Fibroblast of villous mesenchyme (primary cell): Measurements from ENCODE around the gene A2M. TPM values are rescaled to one million over a fixed set of nuclear protein-coding genes. Genes with fewer than 3 reads are reported as not detected.

Experiments used
- DNase-seq: peaks from one replicate; pipeline ENCODE4 v3.0.0-alpha.2; 2010; ENCODE audit warnings: low read depth
- H3K4me3 ChIP-seq: 2 replicates; pipeline ENCODE4 v1.5.1; 2011; ENCODE audit warnings: low read depth, mild to moderate bottlenecking, low read length
- total RNA-seq: library from RNA; depleted of rRNA; stranded (reverse); fragments of >200 nt; gene quantifications from 2 replicates; pipeline ENCODE4 v1.2.3, GENCODE V29; 2012
- TF ChIP-seq, protein P1 (sequence below): IDR thresholded peaks from 2 replicates; pipeline ENCODE4 v1.5.1; 2012; ENCODE audit warnings: low read depth, mild to moderate bottlenecking, low read length; ENCODE audit not compliant: insufficient read depth

A2M gene
- total RNA-seq, 1 donor, result 14.7 TPM

DNA sequence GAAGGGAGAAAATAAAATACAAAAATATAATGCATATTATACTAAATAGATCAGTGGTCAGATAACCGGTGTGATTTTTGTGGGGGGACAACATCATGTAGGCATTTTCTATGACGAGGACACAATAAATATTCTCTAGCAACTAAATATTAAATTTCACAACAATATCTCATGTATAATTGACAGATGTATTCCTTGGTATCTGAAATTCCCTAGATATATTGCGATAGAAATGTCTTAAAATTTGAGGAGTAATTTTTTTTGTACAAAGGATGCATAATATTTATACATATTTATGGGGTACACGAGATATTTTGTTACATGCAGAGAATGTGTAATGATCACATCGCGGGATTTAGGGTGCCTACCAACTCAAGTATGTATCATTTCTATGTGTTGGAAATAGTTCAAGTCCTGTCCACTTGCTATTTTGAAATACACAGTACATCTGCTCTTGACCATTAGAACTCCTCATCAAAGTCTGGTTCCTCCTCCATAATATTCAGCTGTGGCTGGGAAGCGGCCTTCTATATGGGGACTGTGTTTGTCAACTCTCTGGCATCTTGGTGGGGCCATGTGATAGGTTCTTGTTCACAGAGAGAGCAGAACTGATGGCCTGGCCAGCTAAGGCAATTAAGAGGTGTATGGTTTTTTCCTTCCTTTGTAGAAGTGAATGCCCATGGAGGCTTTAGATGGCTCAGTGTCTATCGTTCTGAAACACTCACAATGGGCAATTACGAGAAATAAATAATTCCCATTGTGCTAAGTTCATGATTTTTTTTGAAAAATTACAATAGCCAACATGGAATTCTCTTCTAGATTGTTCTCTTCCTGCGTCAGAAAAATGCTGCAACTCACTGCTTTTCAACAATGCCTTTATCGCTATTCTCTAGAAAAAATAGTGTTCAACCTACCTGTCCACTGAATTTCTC, 8.8 kb downstream of the A2M start:
- no peak overlapping the region for H3K4me3 ChIP-seq
- DNase-seq, result no peak
- TF ChIP-seq, protein P1, sequence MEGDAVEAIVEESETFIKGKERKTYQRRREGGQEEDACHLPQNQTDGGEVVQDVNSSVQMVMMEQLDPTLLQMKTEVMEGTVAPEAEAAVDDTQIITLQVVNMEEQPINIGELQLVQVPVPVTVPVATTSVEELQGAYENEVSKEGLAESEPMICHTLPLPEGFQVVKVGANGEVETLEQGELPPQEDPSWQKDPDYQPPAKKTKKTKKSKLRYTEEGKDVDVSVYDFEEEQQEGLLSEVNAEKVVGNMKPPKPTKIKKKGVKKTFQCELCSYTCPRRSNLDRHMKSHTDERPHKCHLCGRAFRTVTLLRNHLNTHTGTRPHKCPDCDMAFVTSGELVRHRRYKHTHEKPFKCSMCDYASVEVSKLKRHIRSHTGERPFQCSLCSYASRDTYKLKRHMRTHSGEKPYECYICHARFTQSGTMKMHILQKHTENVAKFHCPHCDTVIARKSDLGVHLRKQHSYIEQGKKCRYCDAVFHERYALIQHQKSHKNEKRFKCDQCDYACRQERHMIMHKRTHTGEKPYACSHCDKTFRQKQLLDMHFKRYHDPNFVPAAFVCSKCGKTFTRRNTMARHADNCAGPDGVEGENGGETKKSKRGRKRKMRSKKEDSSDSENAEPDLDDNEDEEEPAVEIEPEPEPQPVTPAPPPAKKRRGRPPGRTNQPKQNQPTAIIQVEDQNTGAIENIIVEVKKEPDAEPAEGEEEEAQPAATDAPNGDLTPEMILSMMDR, result no peak

DNA sequence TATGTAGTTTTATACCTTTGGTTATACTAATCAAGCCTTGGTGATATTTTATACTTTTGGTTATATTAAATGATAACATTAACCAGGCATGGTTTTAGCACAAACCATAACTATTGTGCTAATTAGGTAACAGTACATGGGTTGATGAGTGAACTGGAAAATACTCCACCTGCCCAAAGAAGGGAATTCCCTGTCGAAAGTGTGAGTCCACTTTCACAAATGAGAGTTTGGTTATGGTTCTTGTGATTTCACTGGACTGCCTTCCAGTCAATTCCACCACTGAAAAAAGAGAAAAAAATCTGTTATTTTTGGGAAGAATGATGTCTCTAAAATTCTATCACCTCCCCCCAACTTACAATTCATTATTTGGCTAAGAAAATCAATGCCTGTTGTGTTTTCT, 9.7 kb downstream of the A2M start:
- H3K4me3 ChIP-seq, result no peak overlapping the region
- no peak for DNase-seq
- TF ChIP-seq, protein P1, result no peak

DNA sequence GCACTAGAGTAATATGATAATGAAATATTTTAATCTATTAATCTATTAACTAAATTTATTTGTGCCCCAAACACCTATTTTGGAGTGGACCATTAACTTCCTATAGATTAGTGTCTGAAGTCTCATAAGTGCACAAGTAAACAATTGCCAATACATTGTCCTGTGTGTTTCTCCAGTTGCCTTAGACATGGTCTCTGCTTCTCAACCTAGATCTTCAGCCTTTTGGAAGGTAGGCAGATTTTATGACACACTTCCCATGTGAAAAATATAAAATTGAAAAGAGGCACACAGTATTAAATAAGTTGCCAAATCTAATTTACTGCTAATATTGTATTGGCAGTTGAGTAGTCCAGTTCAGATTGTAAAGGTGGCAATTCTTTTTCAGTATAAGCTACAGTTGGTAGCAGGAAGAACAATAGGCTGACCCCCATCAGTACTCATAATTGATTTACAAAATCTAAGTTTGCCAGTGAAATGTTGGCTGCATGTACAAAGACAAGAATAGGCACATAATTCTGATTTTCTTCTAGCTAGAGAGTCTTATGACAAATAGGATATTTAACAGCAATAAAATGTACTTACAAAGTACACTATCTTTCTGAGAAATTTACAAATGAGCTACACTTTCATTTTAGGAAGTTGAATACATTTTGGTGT, 10.8 kb downstream of the A2M start:
- no peak for DNase-seq
- no peak overlapping the region for H3K4me3 ChIP-seq
- TF ChIP-seq, protein P1, result no peak

DNA sequence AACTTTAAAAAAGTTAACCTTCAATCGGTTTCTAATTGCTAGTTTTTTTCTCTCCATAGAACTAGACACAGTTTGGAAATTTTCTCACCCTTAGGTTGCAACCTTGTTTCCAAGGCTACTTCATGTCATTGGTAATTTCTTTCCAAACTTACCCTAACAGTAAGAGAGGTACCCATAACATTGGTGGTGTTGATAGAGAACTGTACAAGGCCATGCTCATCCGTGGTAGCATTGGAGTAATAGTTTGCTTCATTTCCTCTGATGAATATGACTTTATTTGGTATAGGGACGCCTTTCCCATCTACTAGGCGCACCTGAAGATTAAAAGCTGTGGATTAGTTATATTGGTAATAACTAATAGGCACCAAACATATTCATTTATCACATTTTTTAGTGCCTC, 11.6 kb downstream of the A2M start:
- H3K4me3 ChIP-seq, result no peak overlapping the region
- TF ChIP-seq, protein P1, result no peak
- DNase-seq, result no peak

DNA sequence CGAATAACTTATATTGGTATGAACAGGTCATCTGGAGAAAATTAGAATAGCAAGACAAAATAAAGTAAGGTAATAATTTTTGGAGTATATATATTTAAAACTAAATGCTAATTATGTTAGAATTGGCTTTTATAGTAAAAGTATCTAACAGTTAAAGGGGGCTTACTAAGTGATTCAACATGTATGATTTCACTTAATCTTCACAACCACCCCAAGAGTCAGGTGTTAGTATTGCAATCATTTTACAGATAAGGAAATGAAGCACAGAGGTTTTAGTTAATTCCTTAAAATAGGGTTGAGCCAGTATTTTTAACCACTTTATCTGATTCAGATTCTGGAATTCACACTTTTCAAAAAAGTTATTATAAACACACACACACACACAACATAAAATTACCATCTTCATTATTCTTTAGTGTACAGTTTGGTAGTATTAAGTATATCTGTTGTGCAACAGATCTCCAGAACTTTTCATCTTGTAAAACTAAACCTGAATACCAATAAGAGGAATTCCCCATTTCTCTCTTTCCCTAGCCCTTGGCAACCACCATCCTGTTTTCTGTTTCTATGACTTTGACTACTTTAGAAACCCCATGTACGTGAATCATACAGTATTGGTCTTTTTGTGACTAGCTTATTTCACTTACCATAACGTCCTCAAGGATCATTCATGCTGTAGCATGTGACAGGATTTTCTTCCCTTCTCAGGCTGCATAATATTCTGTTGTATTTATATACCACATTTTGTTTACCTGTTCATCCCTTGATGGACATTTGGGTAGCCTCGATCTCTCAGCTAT, 12.5 kb downstream of the A2M start:
- no peak overlapping the region for H3K4me3 ChIP-seq
- TF ChIP-seq, protein P1, result no peak
- no peak for DNase-seq

DNA sequence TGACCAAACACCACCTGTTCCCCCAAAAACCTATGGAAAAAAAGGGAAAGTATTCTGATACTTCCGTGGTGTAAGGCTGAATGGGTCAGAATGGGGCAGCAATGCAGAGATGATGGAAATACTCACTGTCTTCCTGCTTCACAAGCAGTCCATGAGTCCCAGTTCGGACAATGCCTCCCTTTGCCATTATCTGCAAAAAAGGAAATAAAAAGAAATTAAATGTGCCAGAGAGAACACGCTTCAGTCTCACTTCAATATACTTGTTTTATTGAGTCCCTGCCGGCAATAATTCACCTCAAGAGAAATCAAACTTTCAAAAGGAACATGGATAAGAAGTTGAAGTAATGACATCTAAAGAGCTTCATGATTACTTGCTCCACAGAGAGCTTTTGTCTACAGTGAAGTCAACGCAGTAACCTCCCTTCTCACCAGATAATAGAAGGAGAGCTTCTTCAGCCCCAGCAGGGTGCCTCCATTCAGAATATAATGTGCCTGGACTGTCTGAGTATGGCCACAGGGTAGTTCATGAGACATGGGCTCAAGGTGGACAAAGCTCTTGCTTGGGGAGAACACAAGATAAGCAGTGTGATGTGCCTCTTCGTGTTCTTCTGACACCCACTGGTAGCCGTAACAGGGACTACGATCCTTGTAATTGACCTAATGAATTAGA, 14.6 kb downstream of the A2M start:
- TF ChIP-seq, protein P1, result no peak
- no peak overlapping the region for H3K4me3 ChIP-seq
- no peak for DNase-seq
